NCI-H345 (cell line): ENCODE data around the gene FOXN3.
A peak's percentile ranks its signal among the peaks of the same experiment; 100 is the strongest.

ENCODE experiments used
- DNase-seq: peaks from one replicate; lab custom pipeline; 2025; lab: John Stamatoyannopoulos, UW

Gene FOXN3

DNA sequence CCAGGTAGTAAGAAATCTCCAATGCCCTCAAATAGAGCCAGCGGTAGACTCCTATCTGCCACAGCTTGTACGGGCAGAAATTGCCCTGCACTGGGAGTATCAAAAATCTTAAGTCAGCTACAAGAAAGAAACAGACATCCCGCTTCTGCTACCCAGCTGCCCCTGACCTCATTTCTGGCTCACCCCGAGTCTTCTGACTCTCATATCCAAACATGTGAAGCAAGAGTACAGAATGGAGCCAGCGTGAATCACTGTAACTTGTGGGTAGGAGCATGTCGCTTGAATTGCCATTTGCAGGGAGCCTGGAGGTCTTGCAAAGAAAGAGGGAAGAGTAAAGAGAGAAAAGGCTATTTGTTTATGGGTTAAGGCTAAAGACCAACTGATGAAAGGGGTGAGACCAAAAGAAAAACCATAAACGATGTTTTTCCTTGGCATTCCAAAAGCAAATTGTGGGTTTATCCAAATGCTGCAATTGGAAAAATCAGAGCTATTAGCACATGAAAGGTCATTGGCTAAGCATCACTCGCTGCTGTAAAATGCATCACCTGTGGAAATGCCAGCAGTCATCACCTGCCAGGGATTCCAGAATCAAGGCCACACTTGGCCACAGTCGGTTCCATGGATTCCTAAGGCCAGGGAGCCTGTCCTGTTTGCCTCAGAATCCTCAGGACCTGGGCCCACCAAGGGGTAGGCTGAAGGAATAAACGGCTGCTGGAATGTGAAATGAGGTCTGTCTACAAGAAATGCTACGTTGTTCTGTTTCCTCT lies 86.6 kb downstream of the FOXN3 start:
- DNase-seq = no peak

DNA sequence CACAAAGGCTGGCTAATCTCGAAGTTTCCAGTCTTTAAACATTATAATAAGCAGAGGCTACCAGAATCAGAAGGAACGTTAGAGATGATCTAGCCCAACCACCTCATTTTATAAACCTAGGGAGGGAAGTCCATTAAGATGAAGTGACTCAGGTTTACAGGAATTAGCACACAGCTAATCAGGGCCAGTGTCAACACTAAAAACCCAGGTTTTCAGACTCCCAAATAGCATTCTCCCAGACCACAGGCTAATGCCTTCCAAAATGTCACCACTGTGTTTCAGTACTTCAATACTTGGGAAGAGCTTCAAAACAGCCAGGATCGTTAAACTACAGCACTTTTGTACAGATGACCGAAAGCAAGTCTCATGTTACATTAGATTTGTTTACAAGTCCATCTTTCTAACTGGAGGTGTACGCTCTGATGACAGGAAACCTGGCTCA lies 89.2 kb downstream of the FOXN3 start:
- no peak for DNase-seq

DNA sequence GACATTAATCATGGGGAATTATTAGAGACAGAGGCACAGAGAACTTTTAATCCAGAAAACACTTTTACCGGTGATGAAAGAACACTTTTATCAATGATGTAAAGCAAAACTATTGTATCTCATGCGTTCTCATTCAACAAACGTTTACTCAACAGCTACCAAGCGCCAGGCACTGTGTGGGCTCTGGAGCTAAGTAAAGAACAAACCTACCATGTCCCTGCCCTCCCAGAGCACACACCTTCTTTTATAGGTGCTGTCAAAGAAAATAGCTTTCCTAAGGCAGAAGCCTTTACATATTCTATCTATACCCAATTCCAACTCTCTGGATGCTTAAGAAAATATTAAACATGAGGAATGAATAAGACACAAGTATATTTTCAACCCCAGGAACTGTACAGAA lies 91.1 kb downstream of the FOXN3 start:
- DNase-seq = no peak

DNA sequence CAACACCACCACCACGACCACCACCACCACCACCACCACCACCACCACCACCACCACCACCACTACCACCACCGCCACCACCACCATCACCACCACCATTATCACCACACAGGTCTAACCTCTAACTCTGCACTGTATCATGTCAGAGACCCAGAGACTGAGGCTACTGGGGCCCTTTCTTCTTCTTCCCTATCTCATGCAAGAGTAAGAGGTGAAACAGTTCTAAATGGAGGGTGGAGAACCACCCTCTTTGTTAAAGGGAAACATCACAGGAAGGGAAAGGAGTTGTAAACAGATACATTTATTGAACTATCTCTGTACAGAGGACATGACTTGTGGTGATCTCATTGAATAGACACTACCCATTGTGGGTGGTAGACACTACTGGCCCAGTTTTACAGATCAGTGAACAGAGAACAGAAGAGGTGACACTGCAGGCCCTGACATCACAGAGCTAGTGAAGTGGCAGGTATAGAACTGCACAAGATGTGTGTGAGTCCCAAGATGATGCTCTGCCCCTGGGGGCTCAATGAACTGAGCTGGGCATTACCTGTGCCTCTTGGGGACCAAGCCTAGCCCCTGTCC lies 91.6 kb downstream of the FOXN3 start:
- no peak for DNase-seq

GRCh38 chr14:89324501-89325298 lies 92.3 kb downstream of the FOXN3 start:
- no peak for DNase-seq

DNA sequence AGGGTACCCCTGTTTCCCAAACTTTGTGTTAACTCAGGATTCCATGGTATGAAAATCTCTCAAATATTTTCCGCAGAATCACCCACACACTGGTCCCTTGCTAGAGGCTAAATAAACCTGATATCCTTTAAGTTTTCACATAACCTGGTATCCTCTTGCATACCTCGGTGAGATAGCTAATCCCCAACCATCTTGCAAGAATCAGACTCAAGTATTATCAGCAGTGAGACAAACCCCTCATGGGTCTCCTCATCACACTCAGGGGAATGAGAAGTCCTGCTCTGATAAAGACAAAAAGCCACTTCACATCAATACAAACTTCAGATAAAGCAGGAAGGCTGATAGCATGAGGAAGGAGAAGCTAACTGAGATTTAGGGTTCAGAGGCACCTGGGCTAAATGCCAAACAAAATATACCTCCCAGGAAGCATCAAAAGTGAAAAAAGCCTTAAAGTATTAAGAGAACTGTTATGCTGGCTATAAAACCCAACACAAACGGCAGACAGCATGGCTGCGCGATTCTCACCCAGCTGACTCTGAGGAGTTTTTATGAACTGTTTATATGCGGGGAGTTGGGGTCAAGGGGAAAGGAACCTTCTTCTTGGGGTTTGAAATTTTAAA lies 96.5 kb downstream of the FOXN3 start:
- no peak for DNase-seq

DNA sequence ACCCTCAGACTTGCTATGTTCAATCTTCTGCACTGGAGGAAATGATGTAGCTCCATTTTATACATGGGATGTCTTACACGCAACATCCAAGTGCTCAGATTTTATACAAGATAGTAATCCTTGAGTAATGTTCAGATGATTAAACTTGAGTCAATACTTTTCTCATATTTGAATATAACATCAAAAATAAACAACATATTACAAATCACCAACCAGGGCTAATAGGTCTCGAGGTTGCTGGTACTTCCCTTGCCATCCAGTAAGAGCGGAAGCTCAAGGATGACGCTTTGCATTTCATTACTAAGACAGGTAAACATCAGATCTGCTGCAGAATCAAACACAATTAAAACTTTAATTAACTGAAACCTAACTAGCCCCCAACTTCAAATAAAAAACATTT lies 97.3 kb downstream of the FOXN3 start:
- DNase-seq = no peak

GRCh38 chr14:89317051-89317691 lies 99.9 kb downstream of the FOXN3 start:
- no peak for DNase-seq

DNA sequence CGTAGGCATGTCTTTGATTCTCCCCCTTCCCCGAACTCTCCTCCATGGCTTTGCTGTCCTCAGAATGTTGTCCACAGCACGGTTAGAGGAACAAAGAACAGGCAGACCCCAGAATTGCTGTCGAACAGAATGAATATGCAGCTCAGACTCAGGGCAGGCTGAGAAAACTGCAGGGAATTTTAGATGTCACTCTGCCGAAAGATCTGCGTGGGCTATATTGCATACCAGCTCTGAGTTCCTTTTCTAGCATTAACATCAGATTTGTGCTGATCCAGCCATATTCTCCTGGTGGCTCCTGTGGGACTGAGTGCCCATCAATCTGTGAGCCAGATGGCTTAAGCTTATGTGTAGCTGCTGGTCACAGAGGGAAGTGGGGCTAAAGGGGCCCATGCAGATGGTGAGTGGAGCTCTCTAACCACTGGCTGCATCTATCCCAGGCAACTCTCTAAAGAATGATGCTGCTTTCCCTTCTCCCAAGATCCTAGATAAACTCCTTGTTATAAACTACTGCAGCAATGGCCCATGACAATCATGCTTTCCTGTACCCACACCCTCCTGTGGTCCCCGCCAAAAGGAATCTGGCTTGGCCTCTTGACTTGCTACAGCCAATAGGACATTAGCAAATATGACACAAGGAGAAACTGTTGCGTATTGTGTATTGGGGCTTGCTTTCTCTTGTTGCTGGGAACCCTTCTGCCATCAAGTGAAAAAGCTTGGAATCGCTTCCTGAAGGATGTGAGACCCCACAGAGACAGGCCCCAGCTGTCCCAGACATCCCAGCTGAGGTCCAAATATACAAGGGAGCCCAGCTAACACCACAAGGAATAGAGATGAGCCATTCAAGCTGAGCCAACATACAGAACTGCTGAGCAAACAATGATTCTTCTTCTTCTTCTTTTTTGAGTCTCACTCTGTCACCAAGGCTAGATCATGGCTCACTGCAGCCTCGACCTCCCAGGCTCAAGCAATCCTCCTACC lies 101.3 kb downstream of the FOXN3 start:
- no peak for DNase-seq

GRCh38 chr14:89314274-89314673 lies 102.8 kb downstream of the FOXN3 start:
- DNase-seq = no peak

- no peak for DNase-seq
Measured at GRCh38 chr14:89312932-89313331, 104.1 kb downstream of the FOXN3 start.

DNA sequence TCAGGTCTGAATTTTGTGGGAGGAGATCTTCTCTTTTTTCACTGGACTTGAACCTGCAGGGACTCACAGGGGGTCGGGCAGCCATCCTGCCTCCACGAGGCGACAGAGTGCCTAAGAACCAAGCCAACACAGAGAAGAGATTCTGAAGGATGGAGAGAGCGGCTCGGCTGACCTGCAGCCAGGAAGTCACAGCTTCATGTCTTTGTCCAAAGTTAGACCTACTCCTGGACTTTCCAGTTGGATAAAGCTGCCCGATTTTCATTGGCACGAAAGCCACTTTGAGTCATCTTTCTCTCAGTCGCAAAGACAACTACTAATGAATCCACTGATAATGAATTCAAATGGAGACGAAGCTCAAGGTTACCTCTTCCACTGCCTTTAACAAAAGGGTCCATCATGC lies 106.8 kb downstream of the FOXN3 start:
- no peak for DNase-seq

GRCh38 chr14:89309670-89310177 lies 107.3 kb downstream of the FOXN3 start:
- DNase-seq = no peak

DNA sequence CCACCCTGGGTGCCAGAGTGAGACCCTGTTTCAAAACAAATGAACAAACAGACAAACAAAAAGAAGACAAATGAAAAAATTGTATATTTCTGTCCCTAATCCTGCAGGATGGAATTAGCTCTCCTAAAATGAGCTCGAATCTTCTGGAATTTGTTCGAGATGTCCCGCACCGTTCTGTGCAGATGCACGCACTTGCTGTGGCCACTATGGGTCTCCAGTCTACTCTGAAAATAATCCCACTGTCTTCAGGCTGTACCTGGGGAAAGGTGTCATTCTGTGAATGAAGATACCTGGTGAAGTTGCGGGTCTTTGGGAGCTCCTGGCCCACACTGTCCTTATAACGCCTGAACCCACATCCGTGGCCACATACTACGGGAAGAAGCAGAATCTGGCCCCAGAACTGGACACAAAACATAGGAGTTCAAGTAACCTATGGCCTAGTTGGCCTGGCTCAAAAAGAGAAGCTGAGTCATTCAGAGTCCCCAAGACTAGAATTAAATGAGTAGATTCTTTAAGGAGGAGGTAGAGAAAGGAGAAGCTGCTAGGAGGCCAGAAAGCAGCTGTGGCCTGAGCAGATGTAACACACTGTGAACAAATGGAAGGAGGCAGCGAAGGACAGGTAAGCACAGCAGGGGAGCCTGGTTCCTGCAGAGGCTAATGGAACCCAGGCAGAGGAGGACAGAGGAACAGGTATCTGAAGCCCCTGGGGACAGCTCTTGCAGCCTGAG lies 108.6 kb downstream of the FOXN3 start:
- DNase-seq = no peak

- no peak for DNase-seq
Measured at GRCh38 chr14:89307409-89307808, 109.6 kb downstream of the FOXN3 start.

DNA sequence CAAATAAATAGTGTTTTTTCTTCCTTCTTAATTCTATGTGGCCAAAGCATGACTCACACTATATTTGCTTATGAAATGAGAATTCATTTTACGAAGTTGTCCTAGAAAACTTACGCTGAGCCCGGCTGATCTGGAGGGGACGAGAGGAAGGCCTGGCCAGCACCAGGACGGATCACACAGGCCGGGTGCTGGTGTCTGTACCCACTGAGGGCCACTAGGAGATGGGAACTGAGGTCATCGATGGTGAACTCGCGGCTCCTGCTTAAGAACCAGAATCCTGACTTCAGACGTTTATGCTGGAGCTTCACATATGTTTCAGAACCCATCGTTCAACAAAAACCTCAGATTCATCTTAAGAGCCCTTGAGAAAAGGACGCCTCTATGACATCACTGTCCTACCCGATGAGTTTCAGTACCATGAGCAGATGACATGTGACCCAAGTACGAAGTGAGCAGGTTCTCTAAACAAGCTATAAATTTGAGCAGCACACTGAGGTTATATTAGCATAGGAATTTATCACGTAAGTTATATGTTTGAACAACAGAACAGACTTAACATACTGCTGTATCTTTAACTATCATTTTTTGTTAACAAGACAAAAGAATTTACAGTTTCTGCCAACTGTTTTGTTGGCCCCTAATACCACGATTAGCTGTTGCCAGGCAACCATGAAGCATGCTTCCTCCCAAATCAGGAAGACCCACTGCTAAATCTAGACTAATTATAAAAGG lies 111.9 kb downstream of the FOXN3 start:
- DNase-seq = peak; percentile 55

DNA sequence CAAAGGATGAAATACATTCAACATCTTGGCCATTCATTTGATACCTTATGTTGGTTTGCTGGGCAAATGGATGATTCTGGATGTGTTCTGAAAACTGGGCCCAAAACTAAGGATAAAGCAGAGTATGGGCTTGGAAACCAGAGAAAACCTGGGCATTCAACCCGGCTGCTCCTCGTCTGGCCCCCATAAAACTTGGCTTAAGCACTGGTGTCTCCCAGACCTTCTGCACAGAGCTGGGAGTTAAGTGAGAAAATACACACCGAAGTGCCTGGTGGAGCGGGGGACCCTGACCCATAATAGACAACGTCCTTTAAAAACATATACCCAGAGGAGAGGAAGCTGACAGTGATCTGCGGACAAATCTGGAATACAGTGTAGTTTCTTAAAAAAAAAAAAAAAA lies 112.5 kb downstream of the FOXN3 start:
- no peak for DNase-seq

- peak; percentile 97 for DNase-seq
Measured at GRCh38 chr14:89303456-89304435, 113.3 kb downstream of the FOXN3 start.
